GM21381 (cell line): ENCODE measurements around the gene GP1BA.

Source experiments
- ATAC-seq: cut with Tn5 transposase; IDR thresholded peaks from one replicate; pipeline ENCODE4 v1.9.1; 2021; ENCODE audit warnings: mild to moderate bottlenecking, moderate library complexity; ENCODE audit not compliant: unreplicated experiment

Gene GP1BA

DNA sequence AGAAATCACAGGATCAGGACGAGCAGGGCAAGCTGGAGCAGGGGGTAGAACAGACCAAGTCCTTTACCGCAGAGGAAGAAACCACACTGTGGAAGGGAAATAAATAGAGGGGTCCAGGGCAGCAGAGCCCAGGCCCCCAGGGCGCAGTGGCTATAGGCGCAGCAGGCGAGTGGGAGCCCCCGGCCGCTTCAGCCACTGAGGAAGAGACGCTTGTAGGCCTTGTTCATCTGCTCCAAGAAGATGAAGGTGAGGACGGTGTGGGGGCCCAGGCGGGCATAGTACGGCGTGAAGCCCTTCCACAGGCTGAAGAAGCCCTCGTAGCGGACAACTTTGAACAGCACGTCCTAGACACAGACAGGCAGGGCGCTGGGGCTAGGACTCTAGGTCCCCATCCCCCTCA lies 5.5 kb downstream of the GP1BA start:
- no peak for ATAC-seq

- ATAC-seq: no peak
Observed at GRCh38 chr17:4938069-4938491, 6.0 kb downstream of the GP1BA start.

GRCh38 chr17:4938688-4939545 lies 6.8 kb downstream of the GP1BA start:
- ATAC-seq: no peak

DNA sequence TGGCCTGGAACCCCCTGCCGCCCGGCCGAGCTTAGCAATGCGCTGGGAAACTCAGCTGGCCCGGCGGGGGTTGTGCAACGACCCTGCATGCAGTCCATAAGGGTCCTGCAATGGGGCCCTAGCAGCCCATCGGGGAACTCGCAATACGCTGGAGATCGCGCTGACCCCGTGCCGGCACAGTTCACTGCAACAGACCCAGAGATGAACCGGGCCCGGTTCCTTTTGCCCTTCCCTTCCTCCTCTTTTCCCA lies 7.4 kb downstream of the GP1BA start:
- ATAC-seq: peak; percentile 8

DNA sequence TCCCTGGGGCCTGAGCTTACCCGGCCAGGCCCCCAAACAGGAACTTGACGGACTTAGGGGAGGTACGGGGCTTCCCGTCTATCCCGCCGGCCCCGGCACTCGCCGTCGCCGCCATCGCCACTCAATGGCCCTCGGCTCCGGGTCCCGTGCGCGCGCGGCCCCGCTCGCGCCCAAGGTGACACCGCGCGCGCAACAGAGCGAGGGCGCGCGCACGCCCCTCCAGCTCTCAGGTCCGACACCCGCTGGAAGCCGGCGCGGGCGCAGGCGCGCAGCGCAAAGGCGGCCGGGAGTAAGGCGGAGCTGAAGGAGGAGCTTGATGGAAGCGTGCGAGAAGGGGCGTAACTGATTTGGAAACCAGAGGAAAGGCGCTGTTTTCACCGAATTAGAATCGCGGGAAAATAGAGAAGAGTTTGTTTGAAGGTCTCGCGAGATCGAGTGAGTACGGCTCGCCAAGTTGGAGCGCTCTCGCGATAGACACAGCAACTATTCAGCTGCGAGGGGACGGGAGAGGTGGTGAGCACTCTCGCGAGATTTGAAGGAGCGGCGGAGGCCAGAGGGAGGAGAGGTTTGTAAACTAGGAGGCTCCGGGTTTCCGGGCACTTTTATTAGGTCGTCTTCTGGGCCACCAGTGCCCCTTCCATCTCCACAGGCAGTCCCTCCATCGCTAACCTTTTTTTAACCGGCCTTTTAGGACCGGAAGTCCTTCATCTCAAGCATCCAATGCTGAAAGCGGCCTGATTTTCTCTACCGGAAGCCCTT lies 7.9 kb downstream of the GP1BA start, which contains the start of the genes RNF167 and SLC25A11:
TSS of gene RNF167 (plus strand) at position 473 of the 759 bp plus-strand sequence. CDS start 642 bp downstream, outside the sequence.
TSS of gene SLC25A11 (minus strand) at position 251 of the 759 bp plus-strand sequence. CDS start at position 115, 136 bp downstream.
- ATAC-seq: peak; percentile 71

DNA sequence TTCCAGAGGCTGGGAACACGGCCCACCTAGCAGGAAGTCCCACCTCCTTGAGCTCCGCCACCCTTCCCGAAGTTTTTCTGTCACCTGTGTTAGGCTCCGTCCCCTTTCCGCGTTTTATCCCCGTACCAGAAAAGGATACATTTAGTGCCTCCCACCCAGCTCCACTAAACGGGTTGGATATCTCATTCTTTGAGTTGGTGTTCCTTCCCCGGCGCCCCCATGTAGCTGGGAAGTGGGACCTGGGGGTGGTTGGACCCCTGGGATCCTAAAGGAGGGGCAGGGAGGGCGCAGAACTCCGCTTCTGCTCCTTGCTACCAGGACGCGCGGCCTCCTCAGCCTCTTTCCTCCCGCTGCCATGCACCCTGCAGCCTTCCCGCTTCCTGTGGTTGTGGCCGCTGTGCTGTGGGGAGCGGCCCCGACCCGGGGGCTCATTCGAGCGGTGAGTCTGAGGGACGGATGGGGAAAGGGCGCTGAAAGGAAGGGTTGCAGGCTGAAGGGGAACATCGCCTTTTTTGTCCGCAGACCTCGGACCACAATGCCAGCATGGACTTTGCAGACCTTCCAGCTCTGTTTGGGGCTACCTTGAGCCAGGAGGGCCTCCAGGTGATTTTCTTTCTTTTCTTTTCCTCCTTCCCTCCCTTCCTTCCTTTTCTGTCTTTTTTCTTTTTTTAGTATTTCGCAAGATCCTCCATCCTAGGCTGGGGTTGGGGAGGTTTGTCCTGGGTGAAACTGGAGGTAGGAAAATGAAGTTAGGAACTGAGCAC lies 8.7 kb downstream of the GP1BA start:
- no peak for ATAC-seq

- ATAC-seq: no peak
Observed at GRCh38 chr17:4941319-4941610, 9.2 kb downstream of the GP1BA start.

GRCh38 chr17:4942760-4943508 lies 10.9 kb downstream of the GP1BA start:
- no peak for ATAC-seq

- ATAC-seq: no peak
Observed at GRCh38 chr17:4944163-4944553, 12.1 kb downstream of the GP1BA start.

DNA sequence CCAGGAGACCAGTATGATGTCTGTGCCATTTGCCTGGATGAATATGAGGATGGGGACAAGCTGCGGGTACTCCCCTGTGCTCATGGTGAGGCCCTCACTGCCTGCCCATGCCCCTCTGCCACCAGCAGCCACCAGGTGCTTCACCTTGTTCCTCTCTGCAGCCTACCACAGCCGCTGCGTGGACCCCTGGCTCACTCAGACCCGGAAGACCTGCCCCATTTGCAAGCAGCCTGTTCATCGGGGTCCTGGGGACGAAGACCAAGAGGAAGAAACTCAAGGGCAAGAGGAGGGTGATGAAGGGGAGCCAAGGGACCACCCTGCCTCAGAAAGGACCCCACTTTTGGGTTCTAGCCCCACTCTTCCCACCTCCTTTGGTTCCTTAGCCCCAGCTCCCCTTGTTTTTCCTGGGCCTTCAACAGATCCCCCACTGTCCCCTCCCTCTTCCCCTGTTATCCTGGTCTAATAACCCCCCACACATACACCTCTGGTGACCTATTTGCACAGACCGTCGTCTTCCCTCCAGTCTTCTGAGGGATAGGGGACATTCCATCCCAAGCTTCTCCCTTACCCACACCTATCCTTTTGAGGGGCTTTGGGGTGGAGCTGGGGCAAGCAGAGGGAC lies 12.6 kb downstream of the GP1BA start:
- no peak for ATAC-seq

DNA sequence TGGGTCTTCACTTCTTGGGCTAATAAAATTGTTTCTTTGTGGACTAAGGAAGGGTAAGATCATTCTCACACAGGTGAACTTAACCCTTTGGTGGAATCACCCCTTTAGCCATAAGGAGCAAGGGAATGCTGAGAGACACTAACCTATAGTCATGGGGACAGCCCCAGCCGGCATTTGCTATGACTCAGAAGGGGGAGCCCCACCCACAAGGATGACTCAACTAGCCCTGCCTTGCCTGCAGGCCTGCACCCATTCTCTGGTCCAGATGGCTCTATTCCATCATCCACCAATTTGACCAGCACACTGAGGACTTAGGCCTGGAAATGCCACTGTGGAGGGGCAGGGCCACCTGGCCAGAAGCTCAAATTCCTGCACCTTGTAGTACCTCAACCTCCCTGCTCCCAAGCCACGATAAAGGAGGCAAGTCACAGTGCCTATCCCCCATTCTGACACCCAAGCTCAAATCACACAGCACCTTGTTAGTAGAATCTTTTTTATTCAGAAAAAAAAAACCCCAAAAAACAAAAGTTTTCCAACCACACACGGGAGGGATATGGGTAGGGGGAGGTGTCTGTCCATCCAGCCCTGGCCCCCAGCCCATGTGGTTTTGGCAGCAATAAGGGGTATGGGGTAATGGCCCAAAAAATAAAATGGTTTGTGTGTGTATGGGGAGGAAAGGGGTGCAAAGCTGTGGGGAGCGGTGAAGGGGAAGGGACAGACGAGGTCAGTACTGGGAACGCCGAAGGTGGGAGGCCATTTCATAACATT lies 13.3 kb downstream of the GP1BA start:
- ATAC-seq: no peak

DNA sequence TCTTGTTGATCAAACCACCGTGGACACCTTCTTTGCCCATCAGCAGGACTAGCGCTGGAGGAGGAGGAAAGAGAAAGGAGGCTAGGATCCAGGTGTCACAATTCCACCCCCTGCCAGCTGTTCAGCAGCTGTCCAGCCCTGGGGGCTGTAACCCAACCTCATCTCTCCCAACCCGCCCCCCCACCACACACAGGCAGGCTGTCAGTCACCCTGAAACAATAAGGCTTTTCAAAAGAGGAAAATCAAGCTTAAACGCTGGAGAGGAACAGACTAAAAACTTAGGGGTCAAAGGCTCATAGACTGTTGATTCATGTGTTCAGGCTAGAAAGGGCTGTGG lies 13.8 kb downstream of the GP1BA start:
- ATAC-seq: no peak

- no peak for ATAC-seq
Observed at GRCh38 chr17:4946312-4946976, 14.4 kb downstream of the GP1BA start.

GRCh38 chr17:4947010-4947410 lies 14.9 kb downstream of the GP1BA start:
- ATAC-seq: no peak

- ATAC-seq: peak; percentile 7
Observed at GRCh38 chr17:4947411-4948165, 15.5 kb downstream of the GP1BA start.

- ATAC-seq: peak; percentile 17
Observed at GRCh38 chr17:4948166-4948930, 16.3 kb downstream of the GP1BA start, which contains the start of gene PFN1. Gene PFN1, minus strand, starts transcription at chr17:4948530. Its CDS starts 136 bp downstream, at chr17:4948394.

- peak; percentile 36 for ATAC-seq
Observed at GRCh38 chr17:4948931-4949320, 16.8 kb downstream of the GP1BA start.
